Liver (tissue), 9 donors: ENCODE measurements around the gene ZBTB18. TPM values are rescaled to one million over a fixed set of nuclear protein-coding genes. Genes with fewer than 3 reads are reported as not detected.

Experiments
- DNase-seq: peaks from one replicate; pipeline ENCODE4 v3.0.0-alpha.2; 2017; ENCODE audit warnings: low spot score
- H3K27ac ChIP-seq, 2 donors: one replicate each; pipeline ENCODE4 v1.7.0; 2013; ENCODE audit warnings: inconsistent platforms in 2 of 2, low read length in 2 of 2, control low read depth in 1 of 2, low read depth in 1 of 2, mild to moderate bottlenecking in 1 of 2
- H3K27me3 ChIP-seq, 4 donors: one replicate each; pipeline versions ENCODE4 v1.6.1 to v1.7.0; 2013; ENCODE audit warnings: low read length in 3 of 4, inconsistent platforms in 1 of 4, mild to moderate bottlenecking in 1 of 4, moderate library complexity in 1 of 4; ENCODE audit not compliant: control insufficient read depth in 4 of 4, insufficient read depth in 4 of 4
- H3K36me3 ChIP-seq, 4 donors: one replicate each; pipeline versions ENCODE4 v1.6.1 to v1.7.0; 2013; ENCODE audit warnings: low read length in 3 of 4, mild to moderate bottlenecking in 3 of 4, low read depth in 1 of 4, moderate library complexity in 1 of 4; ENCODE audit not compliant: control insufficient read depth in 4 of 4, insufficient read depth in 3 of 4
- H3K4me1 ChIP-seq, 4 donors: one replicate each; pipeline versions ENCODE4 v1.6.1 to v1.7.0; 2013; ENCODE audit warnings: low read length in 3 of 4, mild to moderate bottlenecking in 3 of 4, moderate library complexity in 1 of 4; ENCODE audit not compliant: control insufficient read depth in 4 of 4, insufficient read depth in 4 of 4
- H3K4me3 ChIP-seq, 3 donors: one replicate each; pipeline versions ENCODE4 v1.6.1 to v1.7.0; 2013; ENCODE audit warnings: low read length in 3 of 3, control low read depth in 1 of 3, low read depth in 1 of 3, mild to moderate bottlenecking in 1 of 3
- H3K9ac ChIP-seq, 2 donors: one replicate each; pipeline ENCODE4 v1.7.0; 2013; ENCODE audit warnings: low read length in 2 of 2, mild to moderate bottlenecking in 2 of 2, moderate library complexity in 2 of 2, control low read depth in 1 of 2, low read depth in 1 of 2
- H3K9me3 ChIP-seq, 4 donors: one replicate each; pipeline versions ENCODE4 v1.6.1 to v1.7.0; 2013; ENCODE audit warnings: low read length in 3 of 4; ENCODE audit not compliant: control insufficient read depth in 4 of 4
- ATF3 ChIP-seq: IDR thresholded peaks from 2 replicates; pipeline ENCODE4 v1.6.1; 2016; ENCODE audit warnings: antibody characterized with exemption
- CTCF ChIP-seq: fragments of 150-350 bp; IDR thresholded peaks from 2 replicates; pipeline ENCODE4 v1.5.1; 2017; ENCODE audit warnings: improper control_type of control experiment, low read depth, low read length; ENCODE audit not compliant: missing input control
- EGR1 ChIP-seq, 2 donors: IDR thresholded peaks; 2 replicates each; pipeline ENCODE4 v1.6.1; 2016 to 2018; ENCODE audit warnings: antibody characterized with exemption in 2 of 2, low read depth in 2 of 2
- FOXA1 ChIP-seq: IDR thresholded peaks from 2 replicates; pipeline ENCODE4 v1.6.1; 2016; ENCODE audit warnings: antibody characterized with exemption
- FOXA2 ChIP-seq: IDR thresholded peaks from 2 replicates; pipeline ENCODE4 v1.6.1; 2016; ENCODE audit warnings: antibody characterized with exemption
- GABPA ChIP-seq, 2 donors: IDR thresholded peaks in 1 of 2; conservative IDR thresholded peaks in 1 of 2; 2 replicates each; pipeline ENCODE4 v1.6.1; 2016; ENCODE audit warnings: antibody characterized with exemption in 2 of 2, mild to moderate bottlenecking in 1 of 2, moderate library complexity in 1 of 2
- HNF4A ChIP-seq, 2 donors: conservative IDR thresholded peaks; 2 replicates each; pipeline ENCODE4 v1.6.1; 2016; ENCODE audit warnings: antibody characterized with exemption in 2 of 2, mild to moderate bottlenecking in 2 of 2
- HNF4G ChIP-seq: IDR thresholded peaks from 2 replicates; pipeline ENCODE4 v1.6.1; 2016; ENCODE audit warnings: antibody characterized with exemption
- JUND ChIP-seq, 2 donors: IDR thresholded peaks; 2 replicates each; pipeline ENCODE4 v1.6.1; 2016; ENCODE audit warnings: antibody characterized with exemption in 2 of 2
- MAX ChIP-seq: IDR thresholded peaks from 2 replicates; pipeline ENCODE4 v1.6.1; 2016; ENCODE audit warnings: antibody characterized with exemption
- NR2F2 ChIP-seq: IDR thresholded peaks from 2 replicates; pipeline ENCODE4 v1.6.1; 2016; ENCODE audit warnings: antibody characterized with exemption
- RAD21 ChIP-seq, 2 donors: IDR thresholded peaks; 2 replicates each; pipeline ENCODE4 v1.6.1; 2016; ENCODE audit warnings: antibody characterized with exemption in 2 of 2, mild to moderate bottlenecking in 2 of 2
- REST ChIP-seq: IDR thresholded peaks from 2 replicates; pipeline ENCODE4 v1.6.1; 2016; ENCODE audit warnings: antibody characterized with exemption, mild to moderate bottlenecking
- RXRA ChIP-seq, 2 donors: IDR thresholded peaks; 2 replicates each; pipeline ENCODE4 v1.6.1; 2017 to 2018; ENCODE audit warnings: antibody characterized with exemption in 2 of 2, mild to moderate bottlenecking in 1 of 2
- SP1 ChIP-seq: IDR thresholded peaks from 2 replicates; pipeline ENCODE4 v1.6.1; 2018; ENCODE audit warnings: antibody characterized with exemption, mild to moderate bottlenecking
- TAF1 ChIP-seq: conservative IDR thresholded peaks from 2 replicates; pipeline ENCODE4 v1.6.1; 2016; ENCODE audit warnings: antibody characterized with exemption, mild to moderate bottlenecking
- YY1 ChIP-seq: IDR thresholded peaks from 2 replicates; pipeline ENCODE4 v1.6.1; 2016; ENCODE audit warnings: antibody characterized with exemption, mild to moderate bottlenecking
- WGBS: extraction: QIAGEN DNeasy Blood & Tissue Kit; methylation state at CpG from one replicate; pipeline ENCODE4 v1.1.7; 2013; 5-methylcytosine and 5-hydroxymethylcytosine counted together
- polyA plus RNA-seq, 2 donors: library from polyadenylated mRNA; stranded (reverse) in 1 of 2; unstranded in 1 of 2; fragments of 200-250 nt in 1 of 2; fragments of >200 nt in 1 of 2; fragmentation: Nextera tagmentation in 1 of 2; extraction: Ambion mirVana in 1 of 2; gene quantifications; one replicate each; pipeline versions ENCODE4 v1.2.1 to v1.2.3, GENCODE V29; 2013 to 2015
- total RNA-seq, 2 donors: library from RNA; depleted of rRNA; stranded (reverse); fragments of >200 nt; gene quantifications; one replicate each; pipeline ENCODE4 v1.2.3, GENCODE V29; 2014
- donor health status: healthy.
- donor health status: healthy.
- donor health status: healthy.
- donor health status: healthy.
- donor health status: healthy.

The ZBTB18 gene
- total and polyA plus RNA-seq, 4 donors = 1.2 to 18.3 (median 5.7) TPM

GRCh38 chr1:244075247-244075722 is 24.2 kb downstream of the ZBTB18 start:
- no peak overlapping the region for H3K9ac ChIP-seq

GRCh38 chr1:244076740-244077139 is 25.7 kb downstream of the ZBTB18 start:
- no peaks in the 10 kb centered on the region for H3K9me3 ChIP-seq
- no peak overlapping the region for H3K4me3 ChIP-seq
- no peaks in the 10 kb centered on the region for H3K4me1 ChIP-seq
- WGBS = 98% methylated on average over 8 of the region's 8 CpGs
- no peak for TF ChIP-seq EGR1 (IDR thresholded peaks at IDR 0.05; ENCODE audit: low read depth in 2 of 2)
- no peak for TF ChIP-seq RAD21 (IDR thresholded peaks at IDR 0.05)
- no peak for TF ChIP-seq GABPA (IDR thresholded peaks at IDR 0.05 in 1 of 2, conservative IDR thresholded peaks at IDR 0.05 in 1 of 2)
- H3K9ac ChIP-seq = no peak overlapping the region
- no peak for DNase-seq
- no peaks in the 10 kb centered on the region for H3K27me3 ChIP-seq
- H3K27ac ChIP-seq = no peak overlapping the region
- H3K36me3 ChIP-seq = no peaks in the 10 kb centered on the region

More at GRCh38 chr1:244075247-244075722, 24.2 kb downstream of the ZBTB18 start:
- no peaks in the 10 kb centered on the region for H3K36me3 ChIP-seq
- WGBS = 52% methylated on average over 8 of the region's 8 CpGs
- H3K9me3 ChIP-seq = no peaks in the 10 kb centered on the region
- H3K27me3 ChIP-seq = no peaks in the 10 kb centered on the region
- TF ChIP-seq HNF4A (conservative IDR thresholded peaks at IDR 0.05) (no peak), REST (no peak), MAX (no peak), YY1 (no peak), RAD21 (IDR thresholded peaks at IDR 0.05) (no peak), TAF1 (no peak)
- DNase-seq = no peak
- no peak overlapping the region for H3K4me3 ChIP-seq
- H3K4me1 ChIP-seq = no peaks in the 10 kb centered on the region
- no peak overlapping the region for H3K27ac ChIP-seq

- H3K9me3 ChIP-seq = no peaks in the 10 kb centered on the region
- H3K27me3 ChIP-seq = no peaks in the 10 kb centered on the region
- H3K4me3 ChIP-seq = no peak overlapping the region
- H3K27ac ChIP-seq = no peak overlapping the region
- H3K9ac ChIP-seq = no peak overlapping the region
- no peak for DNase-seq
- 82% methylated on average over 22 of the region's 22 CpGs for WGBS
- H3K4me1 ChIP-seq = no peaks in the 10 kb centered on the region
- no peaks in the 10 kb centered on the region for H3K36me3 ChIP-seq
- TF ChIP-seq TAF1 (no peak), REST (no peak), GABPA (IDR thresholded peaks at IDR 0.05 in 1 of 2, conservative IDR thresholded peaks at IDR 0.05 in 1 of 2) (no peak), YY1 (no peak), HNF4G (no peak), SP1 (no peak), RAD21 (IDR thresholded peaks at IDR 0.05) (no peak), CTCF (no peak), JUND (IDR thresholded peaks at IDR 0.05) (no peak), RXRA (IDR thresholded peaks at IDR 0.05) (no peak), ATF3 (no peak), HNF4A (conservative IDR thresholded peaks at IDR 0.05) (no peak), NR2F2 (no peak), FOXA1 (no peak), FOXA2 (no peak)
These were observed 26.6 kb downstream of the ZBTB18 start for GRCh38 chr1:244077473-244078220.
